CD4-positive, alpha-beta T cell treated with Interleukin-2 at 100 ng/mL for 4 hours (primary cell): ENCODE results near the gene ABCE1.

Experiments
- DNase-seq: peaks from one replicate; pipeline ENCODE4 v3.0.0-alpha.2; 2020; ENCODE audit warnings: low spot score

ABCE1 gene

DNA sequence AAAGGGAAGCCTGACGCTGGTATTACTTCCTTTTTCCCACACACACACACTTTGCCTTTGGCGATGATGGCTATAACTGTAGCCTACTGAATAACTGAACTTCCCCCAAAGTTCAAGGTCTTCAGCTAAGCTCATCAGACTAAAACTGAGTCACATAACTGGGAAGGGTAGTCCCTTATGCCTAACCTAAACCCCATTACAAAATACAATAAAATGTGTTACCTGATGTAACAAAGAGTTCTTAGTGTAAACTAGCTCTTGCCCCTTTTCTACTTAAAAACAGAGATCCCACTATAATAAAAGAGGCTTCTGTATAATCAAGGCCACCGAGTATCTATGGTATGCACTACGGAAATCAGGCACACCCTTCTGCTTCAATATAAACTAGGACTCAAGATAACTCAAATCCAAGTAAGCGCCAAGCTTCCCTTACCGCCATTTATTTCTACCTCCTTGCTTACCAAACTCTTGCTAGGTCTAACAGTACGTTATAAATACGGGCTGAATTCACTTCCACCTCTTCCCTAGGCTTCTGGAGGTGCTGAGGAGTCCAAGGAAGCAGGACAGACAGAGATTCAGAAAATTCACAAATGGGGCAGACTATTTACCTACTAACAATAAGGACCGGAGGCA is 79.9 kb downstream of the ABCE1 start:
- DNase-seq = peak; percentile 28

- peak; percentile 28 for DNase-seq
Observed at GRCh38 chr4:145178740-145179280, 80.7 kb downstream of the ABCE1 start.
